MCF 10A (cell line): Measurements from ENCODE around the gene FAM13A. TPM values are rescaled to one million over a fixed set of nuclear protein-coding genes. Genes with fewer than 3 reads are reported as not detected.

Experiments
- BruUV-seq: library from RNA; stranded (reverse); fragments of 400-500 nt; replicated peaks from 2 replicates; lab custom pipeline; 2021; lab: Mats Ljungman, UMichigan
- CTCF ChIA-PET: fragments of 300-600 bp; sonication (Branson Sonifier 250); formaldehyde crosslinking; extraction: SDS; loops from one replicate; lab custom pipeline; 2021; ENCODE audit warnings: antibody characterized with exemption, inconsistent platforms; lab: Yijun Ruan, JAX
- POLR2A ChIA-PET: fragments of 300-600, 350-650 bp; sonication (Branson Sonifier 250); formaldehyde crosslinking; extraction: SDS; loops from one replicate; lab custom pipeline; 2020; ENCODE audit warnings: antibody characterized with exemption, inconsistent platforms; lab: Yijun Ruan, JAX
- DNase-seq: peaks from one replicate; pipeline ENCODE4 v3.0.0-alpha.2; 2018; ENCODE audit not compliant: unreplicated experiment
- H3K27ac Mint-ChIP-seq: one replicate; pipeline ENCODE4 v1.8.0; 2022; ENCODE audit warnings: mild to moderate bottlenecking, low read depth, mixed read lengths; ENCODE audit not compliant: unreplicated experiment
- H3K27me3 Mint-ChIP-seq: one replicate; pipeline ENCODE4 v1.8.0; 2022; ENCODE audit warnings: mixed read lengths; ENCODE audit not compliant: insufficient read depth, unreplicated experiment
- H3K36me3 Mint-ChIP-seq: one replicate; pipeline ENCODE4 v1.8.0; 2022; ENCODE audit warnings: mild to moderate bottlenecking, moderate library complexity, mixed read lengths; ENCODE audit not compliant: insufficient read depth, unreplicated experiment
- H3K4me1 Mint-ChIP-seq: one replicate; pipeline ENCODE4 v1.8.0; 2022; ENCODE audit warnings: mixed read lengths; ENCODE audit not compliant: insufficient read depth, unreplicated experiment
- H3K4me3 Mint-ChIP-seq: one replicate; pipeline ENCODE4 v1.8.0; 2022; ENCODE audit warnings: mild to moderate bottlenecking, moderate library complexity, mixed read lengths; ENCODE audit not compliant: unreplicated experiment
- H3K9me3 Mint-ChIP-seq: one replicate; pipeline ENCODE4 v1.8.0; 2022; ENCODE audit warnings: mixed read lengths; ENCODE audit not compliant: unreplicated experiment
- intact Hi-C: fragments of 100-400 bp; cut with micrococcal nuclease; formaldehyde crosslinking; loops from 2 replicates; pipeline ENCODE4 v1.14.1; 2022
- total RNA-seq: library from RNA; stranded (reverse); gene quantifications from 2 replicates; pipeline ENCODE4 v1.2.3, GENCODE V29; 2022
- TF ChIP-seq, protein P1 (sequence below): fragments of 200-600 bp; IDR thresholded peaks from one replicate; pipeline ENCODE4 v1.8.0; 2022; ENCODE audit warnings: antibody characterized with exemption, mild to moderate bottlenecking; ENCODE audit not compliant: unreplicated experiment

FAM13A gene
- total RNA-seq, 1 experiment from 2014 or later = 11.1 TPM

DNA sequence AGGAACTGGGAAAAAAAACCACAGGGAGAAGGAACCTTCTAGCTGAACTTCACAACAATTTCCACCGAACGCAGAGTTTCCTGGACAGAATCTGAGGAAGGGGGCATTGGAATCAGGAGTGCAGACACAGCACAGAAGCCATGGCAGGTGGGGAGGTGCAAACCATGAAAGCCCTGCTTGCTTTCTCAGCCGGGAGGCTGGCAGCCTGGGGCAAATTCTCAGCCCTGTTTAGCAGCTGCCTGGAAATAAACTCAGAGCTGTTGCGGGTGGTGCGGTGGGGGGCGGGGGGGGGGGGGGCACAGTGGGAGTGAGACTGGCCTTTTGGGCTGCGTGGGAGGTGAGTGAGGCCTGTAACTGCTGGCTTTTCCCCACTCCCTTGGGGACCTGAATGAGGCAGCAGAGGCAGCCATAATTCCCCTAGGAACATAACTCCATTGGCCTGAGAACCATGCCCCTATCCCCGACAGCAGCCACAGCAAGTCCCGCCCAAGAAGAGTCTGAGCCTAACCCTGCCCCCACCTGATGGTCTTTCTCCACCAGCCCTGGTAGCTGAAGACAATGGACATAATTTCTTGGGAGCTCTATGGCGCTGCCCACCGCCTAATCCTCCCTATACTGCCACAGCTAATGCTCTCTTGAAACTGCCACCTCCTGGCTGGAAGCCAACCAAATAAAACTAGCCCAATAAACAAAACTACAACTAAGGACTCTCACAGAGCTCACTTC lies 176.3 kb downstream of the FAM13A start:
- Mint-ChIP-seq H3K27ac (no peak overlapping the region), H3K9me3 (no peaks in the 10 kb centered on the region), H3K4me3 (no peak overlapping the region), H3K36me3 (no peaks in the 10 kb centered on the region), H3K4me1 (no peaks in the 10 kb centered on the region), H3K27me3 (no peaks in the 10 kb centered on the region)
- BruUV-seq = no TSS peak
- TF ChIP-seq, protein P1, sequence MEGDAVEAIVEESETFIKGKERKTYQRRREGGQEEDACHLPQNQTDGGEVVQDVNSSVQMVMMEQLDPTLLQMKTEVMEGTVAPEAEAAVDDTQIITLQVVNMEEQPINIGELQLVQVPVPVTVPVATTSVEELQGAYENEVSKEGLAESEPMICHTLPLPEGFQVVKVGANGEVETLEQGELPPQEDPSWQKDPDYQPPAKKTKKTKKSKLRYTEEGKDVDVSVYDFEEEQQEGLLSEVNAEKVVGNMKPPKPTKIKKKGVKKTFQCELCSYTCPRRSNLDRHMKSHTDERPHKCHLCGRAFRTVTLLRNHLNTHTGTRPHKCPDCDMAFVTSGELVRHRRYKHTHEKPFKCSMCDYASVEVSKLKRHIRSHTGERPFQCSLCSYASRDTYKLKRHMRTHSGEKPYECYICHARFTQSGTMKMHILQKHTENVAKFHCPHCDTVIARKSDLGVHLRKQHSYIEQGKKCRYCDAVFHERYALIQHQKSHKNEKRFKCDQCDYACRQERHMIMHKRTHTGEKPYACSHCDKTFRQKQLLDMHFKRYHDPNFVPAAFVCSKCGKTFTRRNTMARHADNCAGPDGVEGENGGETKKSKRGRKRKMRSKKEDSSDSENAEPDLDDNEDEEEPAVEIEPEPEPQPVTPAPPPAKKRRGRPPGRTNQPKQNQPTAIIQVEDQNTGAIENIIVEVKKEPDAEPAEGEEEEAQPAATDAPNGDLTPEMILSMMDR = no peak
- no peak for DNase-seq
- ChIA-PET POLR2A (interaction anchor here (0.6 to 0.9 kb wide), 2 partner anchors 24 to 597 kb away, joined by 3 to 4 read pairs; no protein-coding TSS in a partner anchor), CTCF (interaction anchor here (0.6 kb wide), 1 partner anchor 38 kb away, joined by 3 read pairs; no protein-coding TSS in a partner anchor)
- intact Hi-C loops = no loop called here

DNA sequence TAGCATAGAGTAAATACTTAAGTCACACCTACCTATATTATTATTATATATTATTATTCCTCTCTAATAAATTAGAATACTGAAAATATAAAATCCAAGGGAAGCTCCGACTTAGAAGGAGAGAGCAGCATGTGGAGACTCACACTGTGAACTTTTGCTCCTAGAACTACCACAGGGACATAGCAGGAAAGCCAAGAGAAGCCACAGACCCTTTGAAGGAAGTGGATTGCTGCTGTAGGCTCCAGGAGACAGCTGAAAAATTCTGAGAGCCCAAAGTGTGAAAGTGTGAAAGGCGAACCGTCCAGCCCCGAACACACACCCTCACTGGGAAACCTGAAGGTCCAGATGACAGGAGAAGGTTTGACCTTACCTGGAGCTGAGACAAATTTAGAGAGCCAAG lies 177.0 kb downstream of the FAM13A start:
- BruUV-seq = no TSS peak
- no peak overlapping the region for H3K27ac Mint-ChIP-seq
- POLR2A ChIA-PET = no interaction called here
- H3K4me3 Mint-ChIP-seq = no peak overlapping the region
- CTCF ChIA-PET = no interaction called here
- H3K36me3 Mint-ChIP-seq = no peaks in the 10 kb centered on the region
- no peaks in the 10 kb centered on the region for H3K27me3 Mint-ChIP-seq
- no peaks in the 10 kb centered on the region for H3K4me1 Mint-ChIP-seq
- DNase-seq = no peak
- H3K9me3 Mint-ChIP-seq = no peaks in the 10 kb centered on the region
- intact Hi-C loops = no loop called here
- TF ChIP-seq, protein P1 = no peak

DNA sequence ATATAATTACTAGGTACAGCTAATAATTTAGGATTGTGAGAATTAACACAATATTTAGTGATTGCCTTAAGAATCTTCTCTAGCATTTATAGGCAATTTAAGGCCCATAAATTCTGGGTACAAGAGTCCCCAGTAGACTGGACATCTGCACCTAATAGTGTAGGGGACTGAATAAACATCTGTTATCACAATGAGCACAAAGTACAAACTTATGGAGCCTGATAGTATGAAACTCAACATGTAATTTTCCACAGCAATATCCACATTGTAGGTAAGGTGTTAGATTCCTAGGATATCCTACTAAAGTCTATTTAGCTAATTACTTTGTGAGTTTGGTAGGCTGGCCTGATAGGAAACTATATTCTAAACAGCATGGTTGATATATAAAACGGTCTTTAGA lies 178.3 kb downstream of the FAM13A start:
- H3K9me3 Mint-ChIP-seq = no peaks in the 10 kb centered on the region
- POLR2A ChIA-PET = no interaction called here
- H3K4me3 Mint-ChIP-seq = no peak overlapping the region
- H3K4me1 Mint-ChIP-seq = no peaks in the 10 kb centered on the region
- TF ChIP-seq, protein P1 = no peak
- no peak for DNase-seq
- no TSS peak for BruUV-seq
- CTCF ChIA-PET = no interaction called here
- H3K27me3 Mint-ChIP-seq = no peaks in the 10 kb centered on the region
- intact Hi-C loops = no loop called here
- H3K27ac Mint-ChIP-seq = no peak overlapping the region
- peaks cover 6% of the 10 kb centered on the region for H3K36me3 Mint-ChIP-seq

DNA sequence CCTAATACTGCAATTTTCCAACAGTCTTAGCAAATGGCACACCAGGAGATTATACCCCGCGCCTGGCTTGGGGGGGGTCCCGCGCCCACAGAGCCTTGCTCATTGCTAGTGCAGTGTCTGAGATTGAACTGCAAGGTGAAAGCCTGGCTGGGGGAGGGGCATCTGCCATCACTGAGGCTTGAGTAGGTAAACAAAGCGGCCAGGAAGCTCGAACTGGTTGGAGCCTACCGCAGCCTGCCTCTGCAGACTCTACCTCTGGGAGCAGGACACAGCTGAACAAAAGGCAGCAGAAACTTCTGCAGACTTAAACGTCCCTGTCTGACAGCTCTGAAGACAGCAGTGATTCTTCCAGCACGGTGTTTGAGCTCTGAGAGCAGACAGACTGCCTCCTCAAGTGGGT lies 186.6 kb downstream of the FAM13A start:
- H3K36me3 Mint-ChIP-seq = peaks cover 12% of the 10 kb centered on the region
- H3K27me3 Mint-ChIP-seq = no peaks in the 10 kb centered on the region
- intact Hi-C loops = no loop called here
- ChIA-PET POLR2A (interaction anchor here (1.1 kb wide), 1 partner anchor 27 kb away, joined by 3 read pairs; no protein-coding TSS in a partner anchor), CTCF (interaction anchor here (0.7 to 1.4 kb wide), 3 partner anchors 13 to 587 kb away, joined by 3 to 4 read pairs (median 3); no protein-coding TSS in a partner anchor)
- no TSS peak for BruUV-seq
- H3K9me3 Mint-ChIP-seq = peaks cover 7% of the 10 kb centered on the region
- H3K27ac Mint-ChIP-seq = no peak overlapping the region
- TF ChIP-seq, protein P1 = no peak
- H3K4me3 Mint-ChIP-seq = no peak overlapping the region
- peaks cover 7% of the 10 kb centered on the region for H3K4me1 Mint-ChIP-seq
- DNase-seq = no peak
